PC-9 (cell line): ENCODE measurements around the gene KIAA0513.
"Not testable (repeated sequence)": the region's sequence is repeated elsewhere in the genome, so short reads cannot be mapped to it uniquely, and the experiment has no call there.

ENCODE experiments used
- EZH2 ChIP-seq: fragments of 200-600 bp; sonication (generic); IDR thresholded peaks from 2 replicates; pipeline ENCODE4 v1.8.0; 2017; ENCODE audit warnings: antibody characterized with exemption, low read depth
- TF ChIP-seq, protein P1 (sequence below): fragments of 200-600 bp; sonication (generic); conservative IDR thresholded peaks from 2 replicates; pipeline ENCODE4 v1.6.1; 2017; ENCODE audit warnings: mixed run types, antibody characterized with exemption, mild to moderate bottlenecking, moderate library complexity

DNA sequence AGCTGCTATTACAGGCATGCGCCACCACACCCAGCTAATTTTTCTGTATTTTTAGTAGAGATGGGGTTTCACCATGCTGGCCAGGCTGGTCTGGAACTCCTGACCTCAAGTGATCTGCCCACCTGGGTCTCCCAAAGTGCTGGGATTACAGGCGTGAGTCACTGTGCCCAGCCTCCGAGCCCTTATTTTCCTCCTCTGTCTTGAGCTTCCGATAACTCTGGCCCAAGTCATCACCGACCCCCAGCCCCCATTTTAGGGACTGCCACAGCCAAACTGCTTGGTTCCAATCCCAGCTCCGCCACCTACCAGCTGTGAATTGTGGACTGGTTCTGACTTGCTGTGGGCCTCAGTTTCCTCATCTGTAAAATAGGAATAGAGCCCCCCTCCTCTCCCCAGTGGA is 95.8 kb downstream of the KIAA0513 start:
- TF ChIP-seq, protein P1, sequence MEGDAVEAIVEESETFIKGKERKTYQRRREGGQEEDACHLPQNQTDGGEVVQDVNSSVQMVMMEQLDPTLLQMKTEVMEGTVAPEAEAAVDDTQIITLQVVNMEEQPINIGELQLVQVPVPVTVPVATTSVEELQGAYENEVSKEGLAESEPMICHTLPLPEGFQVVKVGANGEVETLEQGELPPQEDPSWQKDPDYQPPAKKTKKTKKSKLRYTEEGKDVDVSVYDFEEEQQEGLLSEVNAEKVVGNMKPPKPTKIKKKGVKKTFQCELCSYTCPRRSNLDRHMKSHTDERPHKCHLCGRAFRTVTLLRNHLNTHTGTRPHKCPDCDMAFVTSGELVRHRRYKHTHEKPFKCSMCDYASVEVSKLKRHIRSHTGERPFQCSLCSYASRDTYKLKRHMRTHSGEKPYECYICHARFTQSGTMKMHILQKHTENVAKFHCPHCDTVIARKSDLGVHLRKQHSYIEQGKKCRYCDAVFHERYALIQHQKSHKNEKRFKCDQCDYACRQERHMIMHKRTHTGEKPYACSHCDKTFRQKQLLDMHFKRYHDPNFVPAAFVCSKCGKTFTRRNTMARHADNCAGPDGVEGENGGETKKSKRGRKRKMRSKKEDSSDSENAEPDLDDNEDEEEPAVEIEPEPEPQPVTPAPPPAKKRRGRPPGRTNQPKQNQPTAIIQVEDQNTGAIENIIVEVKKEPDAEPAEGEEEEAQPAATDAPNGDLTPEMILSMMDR, result not testable (repeated sequence)
- not testable (repeated sequence) for TF ChIP-seq EZH2
